ENCODE data around the gene BACH2. TPM values are rescaled to one million over a fixed set of nuclear protein-coding genes. Genes with fewer than 3 reads are reported as not detected.

BACH2 gene
- total RNA-seq, 1 experiment from 2014 or later = 3.3 TPM

GRCh38 chr6:90066697-90067096 lies 229.9 kb downstream of the BACH2 start:
- Histone ChIP-seq H3K9me3 (ENCODE audit: control insufficient read depth in 1 of 2, insufficient read depth in 1 of 2, low read depth in 1 of 2, low read length in 2 of 2) (no peaks in the 10 kb centered on the region), H3K79me2 (ENCODE audit: insufficient read depth, low read length) (no peaks in the 10 kb centered on the region), H3K36me3 (ENCODE audit: control insufficient read depth in 1 of 2, insufficient read depth in 2 of 2, low read length in 2 of 2) (no peaks in the 10 kb centered on the region), H2AFZ (ENCODE audit: low read depth, low read length, poor library complexity, severe bottlenecking) (no peak overlapping the region), H3K9ac (ENCODE audit: low read length) (no peak overlapping the region), H3K27me3 (ENCODE audit: insufficient read depth, low read length) (no peaks in the 10 kb centered on the region), H4K20me1 (ENCODE audit: insufficient read depth) (no peaks in the 10 kb centered on the region), H3K4me1 (ENCODE audit: control insufficient read depth in 1 of 2, insufficient read depth in 2 of 2, low read length in 2 of 2) (peaks cover 13 to 20% of the 10 kb centered on the region in 2 experiments), H3K9me2 (ENCODE audit: insufficient read depth) (no peaks in the 10 kb centered on the region), H3K4me3 (replicated peaks in 1 of 2; ENCODE audit: low read depth in 1 of 2, low read length in 2 of 2) (no peak overlapping the region), H3K27ac (ENCODE audit: low read depth, low read length) (no peak overlapping the region), H3K4me2 (ENCODE audit: low read length) (no peak overlapping the region)
- DNase-seq (ENCODE audit: low read depth, low spot score) (no peak), ATAC-seq (no peak)
- ChIA-PET POLR2A (no interaction called here), CTCF (no interaction called here), RAD21 (ENCODE audit: low non-redundant PET in 1 of 2, low total read pairs in 2 of 2, uncharacterized antibody in 2 of 2, unreplicated experiment in 2 of 2) (no interaction called here)
- intact Hi-C loops (cut with micrococcal nuclease) = no loop called here
- TF ChIP-seq POLR2A (IDR thresholded peaks at IDR 0.05; ENCODE audit: borderline replicate concordance, extremely low read depth, insufficient read depth, insufficient read length) (no peak), CTCF (IDR thresholded peaks at IDR 0.05 in 2 of 3, conservative IDR thresholded peaks at IDR 0.05 in 1 of 3; ENCODE audit: borderline replicate concordance in 1 of 3, insufficient read depth in 1 of 3, low read depth in 2 of 3, low read length in 2 of 3) (no peak), MAX (IDR thresholded peaks at IDR 0.05) (no peak), ELF1 (IDR thresholded peaks at IDR 0.05; ENCODE audit: borderline replicate concordance, low read depth) (no peak), JUND (IDR thresholded peaks at IDR 0.05) (no peak), EZH2 (IDR thresholded peaks at IDR 0.05) (no peak), EZH2phosphoT487 (IDR thresholded peaks at IDR 0.05; ENCODE audit: borderline replicate concordance) (no peak), FOSL1 (IDR thresholded peaks at IDR 0.05; ENCODE audit: low read depth) (no peak), EGR1 (IDR thresholded peaks at IDR 0.05; ENCODE audit: low read depth) (no peak), YY1 (IDR thresholded peaks at IDR 0.05; ENCODE audit: extremely low read depth, insufficient replicate concordance, low read depth, low read length) (no peak), ZNF274 (IDR thresholded peaks at IDR 0.05; ENCODE audit: low read depth, low read length) (no peak), ZFX (IDR thresholded peaks at IDR 0.05) (no peak), CBX3 (IDR thresholded peaks at IDR 0.05; ENCODE audit: low read depth) (no peak), ZBTB33 (IDR thresholded peaks at IDR 0.05; ENCODE audit: extremely low read depth, insufficient replicate concordance, low read length) (no peak), REST (IDR thresholded peaks at IDR 0.05; ENCODE audit: low read depth) (no peak)
- BruUV-seq (replicated peaks) = no TSS peak

Measured in HCT116 (cell line).